NCI-H2227 treated with DMSO at 0.1 percent for 48 hours (cell line): ENCODE results near the gene SDF2.

Experiments used
- DNase-seq: peaks from one replicate; lab custom pipeline; 2025; lab: John Stamatoyannopoulos, UW

Gene SDF2, protein sequence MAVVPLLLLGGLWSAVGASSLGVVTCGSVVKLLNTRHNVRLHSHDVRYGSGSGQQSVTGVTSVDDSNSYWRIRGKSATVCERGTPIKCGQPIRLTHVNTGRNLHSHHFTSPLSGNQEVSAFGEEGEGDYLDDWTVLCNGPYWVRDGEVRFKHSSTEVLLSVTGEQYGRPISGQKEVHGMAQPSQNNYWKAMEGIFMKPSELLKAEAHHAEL

DNA sequence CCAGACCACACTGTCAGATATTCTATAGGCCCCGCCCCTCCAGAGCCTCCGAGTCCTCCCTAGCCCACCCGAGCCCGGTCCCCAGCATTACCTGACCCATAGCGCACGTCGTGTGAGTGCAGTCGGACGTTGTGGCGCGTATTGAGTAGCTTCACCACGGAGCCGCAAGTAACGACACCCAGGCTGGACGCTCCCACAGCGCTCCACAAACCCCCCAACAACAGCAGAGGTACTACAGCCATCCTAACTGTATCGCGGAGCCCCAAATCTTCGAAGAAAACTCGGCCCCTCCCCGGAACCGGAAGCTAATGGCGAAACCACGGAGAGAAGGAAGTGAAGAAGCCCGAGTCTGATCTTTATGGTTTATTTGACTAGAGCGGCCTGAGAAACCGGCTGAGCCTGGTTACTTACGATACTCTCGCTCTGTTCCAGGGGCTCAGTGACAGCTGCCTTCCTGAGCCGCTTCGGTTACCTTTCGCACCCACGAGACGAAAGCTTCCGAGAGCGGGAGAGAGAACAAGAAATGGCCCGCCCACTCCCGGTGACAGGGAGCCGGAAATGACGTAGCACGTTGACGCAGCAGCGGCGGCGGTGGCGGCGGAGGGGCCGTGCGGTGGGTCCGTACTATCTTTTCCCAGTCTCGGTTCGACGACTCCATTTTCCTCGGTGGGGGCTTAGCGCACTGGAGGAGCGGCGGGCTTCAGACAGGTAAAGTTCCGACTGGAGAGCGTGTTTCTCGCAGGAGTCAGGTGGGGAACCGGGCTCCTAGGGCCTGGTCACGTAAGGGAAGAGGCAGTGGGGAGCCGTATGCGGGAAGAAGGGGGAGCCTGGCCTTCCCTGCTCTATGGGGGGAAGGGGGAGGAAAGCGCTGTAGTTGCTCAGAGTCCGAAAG lies at the start of gene SDF2, which contains the start of gene SUPT6H:
Gene SDF2 (minus strand): TSS at position 272 of the 892 bp plus-strand sequence. CDS start 30 bp downstream, at position 242.
Gene SUPT6H (plus strand): TSS at position 571 of the 892 bp plus-strand sequence. CDS start 11,197 bp downstream, outside the sequence.
- peak; percentile 93 for DNase-seq

DNA sequence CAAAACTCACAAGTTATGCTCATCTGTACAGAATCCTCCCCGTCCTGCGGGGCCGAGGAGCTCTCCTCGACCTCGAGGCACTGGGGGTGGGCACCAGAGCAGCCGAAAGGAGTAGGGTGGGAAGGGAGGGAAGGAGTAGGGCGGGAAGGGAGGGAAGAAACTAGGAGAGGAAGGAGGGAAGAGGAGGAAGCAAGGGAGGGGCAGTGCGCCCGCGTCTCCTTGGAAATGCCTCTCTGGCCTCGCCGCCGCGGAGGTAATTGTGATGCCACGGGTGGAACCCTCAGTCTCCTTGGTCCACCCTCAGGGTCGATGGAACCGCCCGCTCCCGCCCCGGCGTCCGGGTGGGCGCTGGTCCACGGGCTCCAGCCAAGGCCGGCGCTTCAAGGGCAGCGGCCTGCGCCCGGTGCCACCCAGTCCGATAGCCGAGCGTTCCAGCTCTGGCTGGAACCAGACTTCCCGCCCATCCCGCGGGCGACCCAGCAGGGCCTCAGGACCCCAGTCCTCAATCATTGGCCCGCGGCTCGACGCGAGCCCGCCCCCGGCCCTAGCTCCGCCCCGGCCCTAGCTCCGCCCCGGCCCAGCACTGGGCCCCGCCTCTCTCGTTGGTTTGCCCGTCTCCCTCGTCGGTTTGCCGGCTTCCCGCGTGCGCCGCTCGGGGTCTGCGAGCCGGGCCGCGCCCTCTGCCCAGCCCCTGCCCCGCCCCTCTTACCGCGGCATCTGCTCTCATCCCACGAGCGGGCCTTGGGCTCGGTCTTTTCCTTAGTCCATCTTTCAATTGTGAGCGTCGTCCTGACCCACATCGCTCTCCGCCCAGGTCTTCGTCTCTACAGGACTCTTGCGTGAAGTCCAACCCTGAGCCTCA lies 49.4 kb upstream of the SDF2 start:
- peak; percentile 79 for DNase-seq

DNA sequence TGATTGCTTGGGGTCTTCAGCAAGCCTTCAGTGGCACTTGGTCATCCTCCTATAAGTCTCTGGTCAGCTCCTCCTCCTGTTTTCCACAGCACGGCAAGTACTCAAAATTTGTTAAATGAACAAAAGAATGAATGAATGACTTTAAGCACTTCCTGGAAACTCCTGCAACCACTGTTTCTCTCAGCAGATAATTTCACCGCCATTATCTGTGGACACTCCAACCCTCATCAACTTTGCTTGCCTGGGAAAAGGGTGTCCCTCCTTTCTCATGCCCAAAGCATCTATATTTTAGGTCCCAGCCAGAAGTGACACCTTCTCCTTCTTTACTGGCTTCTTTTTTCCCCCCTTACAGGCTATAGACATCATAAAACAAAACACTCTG lies 45.6 kb upstream of the SDF2 start:
- DNase-seq, result no peak

DNA sequence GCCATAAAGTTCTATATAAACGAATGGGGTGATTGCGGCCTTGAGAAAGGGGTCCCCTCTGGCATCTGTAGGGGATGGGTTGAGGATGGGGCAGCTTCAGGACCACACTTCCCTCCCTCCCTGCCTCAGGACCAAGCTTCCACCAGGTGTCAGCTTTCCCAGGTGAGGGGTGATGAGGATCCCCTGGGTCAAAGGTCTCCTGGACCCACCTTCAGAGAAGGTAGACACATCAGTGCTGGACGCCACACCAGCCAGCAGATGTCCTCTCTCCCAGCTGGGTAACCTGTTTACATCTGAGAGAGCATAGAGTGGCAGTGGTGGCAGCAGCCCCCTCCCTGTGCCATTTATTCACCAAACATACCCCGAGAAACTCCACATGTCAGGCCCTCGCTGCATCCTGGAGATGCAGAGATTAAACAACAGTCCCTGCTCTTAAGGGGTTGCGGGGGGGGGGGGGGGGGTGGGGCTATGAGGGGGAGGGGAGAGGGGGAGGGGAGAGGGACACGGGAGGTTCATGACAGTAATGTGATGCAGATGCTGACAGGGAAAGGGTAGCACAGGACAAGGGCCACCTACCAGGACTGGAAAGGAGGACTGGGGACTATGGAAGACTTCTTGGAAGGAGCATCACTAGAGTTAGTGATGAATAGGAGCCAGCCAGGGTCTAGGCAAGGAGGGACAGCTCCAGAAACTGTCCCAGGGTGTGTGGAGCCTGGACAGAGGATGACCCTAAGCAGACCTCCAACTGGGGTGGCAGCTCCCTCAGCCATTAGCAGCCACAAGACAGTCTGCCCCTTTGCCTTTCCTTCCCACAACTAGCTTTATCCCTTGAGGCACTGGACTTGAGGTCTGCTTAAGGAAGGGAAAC lies 45.0 kb upstream of the SDF2 start:
- no peak for DNase-seq

DNA sequence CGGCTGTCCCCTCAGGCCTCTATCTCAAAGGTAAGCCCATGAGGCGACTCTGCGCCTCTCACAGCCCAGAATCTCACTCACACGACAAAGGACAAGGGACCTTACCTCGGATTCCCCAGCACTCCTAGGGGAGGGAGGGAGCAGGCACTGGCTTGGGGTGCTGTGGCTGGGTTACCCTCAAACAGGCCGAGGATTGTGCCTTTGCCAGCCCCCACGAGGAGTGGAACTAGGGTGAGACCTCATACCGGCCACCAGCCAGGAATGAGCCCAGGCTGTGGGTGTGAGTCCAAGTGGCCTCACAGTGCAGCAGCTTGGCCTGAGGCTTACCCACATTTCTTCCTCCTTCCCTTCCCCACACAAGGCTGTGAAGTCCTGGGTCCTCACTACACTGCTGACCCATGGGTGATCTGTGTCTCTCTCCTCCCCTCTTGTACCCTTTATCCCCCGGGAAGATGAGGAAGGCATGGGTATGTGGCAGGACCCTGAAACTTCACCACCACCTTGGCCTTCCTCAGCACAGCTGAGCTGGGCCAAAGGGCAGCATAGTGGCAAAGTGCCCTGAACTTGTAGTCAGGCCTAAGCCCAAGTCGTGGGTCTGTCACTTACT lies 44.1 kb upstream of the SDF2 start:
- DNase-seq, result no peak

DNA sequence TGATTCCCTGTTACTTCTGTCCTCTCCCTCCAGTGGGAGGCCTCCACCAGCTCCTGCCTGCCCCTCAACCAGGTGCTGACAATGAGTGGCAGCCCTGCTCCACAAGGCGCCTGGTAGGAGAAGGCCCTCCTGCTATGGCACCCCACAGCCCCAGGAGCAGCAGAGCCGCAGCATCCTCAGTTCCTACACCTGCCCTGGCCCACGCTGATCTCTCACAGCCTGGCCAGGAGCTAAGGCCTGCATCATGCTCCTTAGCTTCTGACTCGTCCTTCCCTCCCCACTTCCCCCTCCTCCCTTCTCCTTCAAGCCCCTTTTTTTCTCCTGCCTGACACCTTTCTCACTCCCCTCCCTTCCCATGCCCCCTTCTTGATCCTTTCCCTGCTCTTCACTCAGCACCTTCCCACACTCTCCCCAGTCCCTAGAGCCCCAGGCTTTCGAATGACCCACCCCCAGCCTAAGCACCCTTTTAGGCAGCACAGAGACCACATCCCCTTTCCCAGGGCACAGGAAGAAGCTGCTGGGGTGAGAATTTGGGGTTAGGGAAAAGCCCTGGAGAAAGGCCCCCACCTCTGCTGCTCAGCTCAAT lies 43.5 kb upstream of the SDF2 start:
- DNase-seq, result no peak

DNA sequence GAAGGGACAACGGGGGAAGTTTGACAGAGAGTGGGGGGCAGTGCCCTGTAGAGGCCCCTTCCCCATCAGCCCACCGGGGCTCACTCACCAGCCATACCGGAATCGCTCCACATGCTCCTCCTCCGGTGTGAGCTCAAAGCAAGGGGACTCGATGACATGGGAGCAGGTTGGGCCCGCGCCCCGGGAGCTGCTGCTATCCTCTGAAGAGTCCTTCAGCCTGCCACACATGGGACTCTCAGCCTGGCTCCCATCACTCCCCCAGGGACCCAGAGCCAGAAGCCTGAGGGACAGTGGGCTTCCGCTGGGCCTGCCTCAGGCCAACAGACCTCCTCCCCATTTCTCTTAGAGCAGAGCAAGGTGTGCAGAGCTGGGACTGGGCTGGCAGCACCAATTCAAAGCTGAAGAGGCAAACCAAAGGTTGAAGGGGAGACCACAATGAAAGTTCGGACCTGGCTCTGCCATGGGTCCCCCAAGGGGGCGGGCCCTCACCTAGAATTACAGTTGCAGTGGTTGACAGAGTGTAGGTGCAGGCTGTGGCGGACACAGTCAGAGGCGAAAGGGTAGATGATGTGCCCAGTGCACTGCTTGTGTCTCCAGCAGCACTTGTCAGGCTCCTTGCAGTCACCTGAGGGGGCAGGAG lies 42.6 kb upstream of the SDF2 start:
- no peak for DNase-seq

DNA sequence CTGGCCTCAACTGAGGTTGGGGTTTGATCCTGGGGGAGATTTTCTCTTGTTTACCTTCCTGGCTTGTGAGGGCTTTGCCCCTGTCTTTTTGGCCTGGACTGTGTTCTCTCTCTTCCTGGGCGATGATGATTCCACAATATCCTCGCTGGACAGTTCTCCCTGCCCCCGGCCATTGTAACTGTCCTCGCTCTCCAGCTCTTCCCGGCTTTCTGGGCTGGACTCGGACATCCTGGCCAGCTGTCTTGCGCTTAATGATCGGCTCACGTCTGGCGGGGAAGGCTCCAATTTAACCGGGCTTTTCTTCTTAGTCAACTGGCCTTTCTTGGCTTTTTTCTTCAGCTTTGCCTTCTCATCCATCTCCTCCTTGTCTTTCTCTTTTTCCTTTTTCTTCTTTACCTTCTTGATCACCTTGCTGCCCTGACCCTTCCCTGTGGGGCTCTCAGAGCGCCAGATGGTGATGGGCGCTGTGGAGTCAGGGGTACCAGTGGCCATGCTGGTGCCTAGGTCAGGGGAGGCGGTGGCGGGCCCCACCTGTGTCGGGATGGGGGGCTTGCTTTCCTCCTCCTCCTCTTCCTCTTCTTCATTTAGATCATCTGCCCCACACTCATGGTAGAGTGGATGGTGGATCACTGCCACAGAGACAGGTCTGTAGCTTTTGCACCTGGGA lies 42.0 kb upstream of the SDF2 start:
- no peak for DNase-seq

DNA sequence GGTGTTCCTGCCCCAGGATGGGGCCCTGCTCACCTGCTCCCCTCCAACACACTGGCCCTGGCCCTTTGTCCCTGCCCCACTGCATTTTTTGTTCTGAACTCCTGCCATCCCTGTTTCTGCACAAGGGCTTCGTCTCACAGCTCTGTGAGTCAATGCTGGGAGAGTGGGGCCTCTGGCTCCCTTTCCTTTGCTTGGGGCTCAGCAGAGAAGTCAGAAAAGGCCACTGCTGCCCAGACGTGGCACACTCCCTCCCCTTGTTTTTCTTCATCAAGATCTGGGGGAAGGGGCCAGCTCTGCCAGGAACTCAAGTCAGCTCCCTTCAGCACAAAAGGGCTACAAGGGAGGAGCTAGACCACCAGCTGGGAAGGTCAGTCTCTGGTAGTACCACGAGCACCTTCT lies 41.0 kb upstream of the SDF2 start:
- DNase-seq, result no peak

DNA sequence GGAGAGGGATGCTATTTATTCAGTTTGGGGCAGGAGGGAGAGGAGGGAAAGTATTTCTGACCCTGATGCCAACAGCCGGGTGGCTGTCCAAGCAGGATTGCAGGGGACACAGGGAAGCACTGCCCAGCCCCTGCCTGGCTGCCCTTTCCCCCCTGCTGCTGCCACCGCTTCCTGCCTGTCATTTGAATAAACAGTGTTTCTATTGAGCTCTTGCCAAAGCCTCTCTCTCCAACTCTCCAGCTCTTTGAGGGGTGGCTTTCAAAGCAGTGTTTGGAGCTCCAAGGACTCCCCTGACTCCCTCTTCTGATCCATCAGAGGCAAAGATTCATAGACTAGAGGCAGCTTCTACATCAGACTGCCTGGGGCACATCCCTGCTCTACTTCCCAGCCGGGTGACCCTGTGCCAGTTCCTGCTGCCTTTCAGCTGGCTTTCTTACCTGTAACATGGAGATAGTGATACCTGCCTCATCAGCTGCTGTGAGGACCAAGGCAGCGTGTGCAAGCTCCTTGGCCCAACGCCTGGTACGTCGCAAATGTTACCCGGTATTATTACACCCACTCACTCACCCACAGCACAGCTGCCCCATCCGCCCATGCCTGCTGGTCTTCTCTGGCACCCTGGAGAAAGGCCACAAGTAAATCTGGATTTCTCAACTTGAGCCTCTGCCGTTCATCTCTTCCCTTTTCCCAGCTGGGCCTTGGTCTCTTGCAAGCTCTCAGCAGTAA lies 40.5 kb upstream of the SDF2 start:
- DNase-seq, result no peak

DNA sequence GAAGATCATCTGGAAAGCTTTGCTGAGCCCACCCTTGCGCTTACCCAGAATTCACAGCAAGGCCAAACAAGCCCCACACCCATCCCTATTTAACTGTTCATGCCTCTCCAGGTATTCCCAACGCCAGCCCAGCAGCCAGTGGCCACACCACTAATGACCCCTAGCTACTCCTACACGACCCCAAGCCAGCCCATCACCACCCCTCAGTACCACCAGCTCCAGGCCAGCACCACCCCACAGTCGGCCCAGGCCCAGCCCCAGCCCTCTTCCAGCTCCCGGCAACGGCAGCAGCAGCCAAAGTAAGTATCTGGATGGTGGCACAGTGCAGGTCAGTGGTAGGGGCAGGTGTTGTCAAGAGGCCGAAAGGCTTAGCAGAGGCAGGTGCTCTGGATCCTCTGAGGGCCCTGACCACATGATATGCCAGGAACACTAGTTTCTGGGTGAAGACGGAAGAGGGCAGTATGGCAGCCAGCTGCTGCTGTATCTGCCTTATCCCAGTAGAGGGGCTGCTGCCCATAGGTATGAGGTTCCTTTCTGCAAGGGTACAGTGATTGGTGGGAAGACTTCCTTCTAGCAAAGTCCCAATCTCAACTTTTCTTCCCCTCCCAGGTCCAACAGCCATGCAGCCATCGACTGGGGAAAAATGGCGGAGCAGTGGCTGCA lies 39.3 kb upstream of the SDF2 start:
- DNase-seq, result no peak

DNA sequence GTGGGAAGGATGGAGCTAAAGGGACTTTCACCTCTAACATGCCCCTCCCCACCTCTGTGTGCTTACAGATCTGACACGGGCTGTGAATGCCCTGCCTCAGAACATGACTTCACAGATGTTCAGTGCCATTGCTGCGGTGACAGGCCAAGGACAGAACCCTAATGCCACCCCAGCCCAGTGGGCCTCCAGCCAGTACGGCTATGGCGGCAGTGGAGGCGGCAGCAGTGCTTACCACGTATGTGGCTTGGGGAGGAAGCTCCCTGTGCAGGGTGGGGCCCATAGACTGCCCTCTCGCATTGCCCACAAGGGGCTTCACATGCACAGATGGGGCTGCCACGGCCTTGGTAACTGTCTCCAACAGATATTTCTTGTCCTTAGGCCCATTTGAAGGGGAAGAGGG lies 38.6 kb upstream of the SDF2 start:
- no peak for DNase-seq

DNA sequence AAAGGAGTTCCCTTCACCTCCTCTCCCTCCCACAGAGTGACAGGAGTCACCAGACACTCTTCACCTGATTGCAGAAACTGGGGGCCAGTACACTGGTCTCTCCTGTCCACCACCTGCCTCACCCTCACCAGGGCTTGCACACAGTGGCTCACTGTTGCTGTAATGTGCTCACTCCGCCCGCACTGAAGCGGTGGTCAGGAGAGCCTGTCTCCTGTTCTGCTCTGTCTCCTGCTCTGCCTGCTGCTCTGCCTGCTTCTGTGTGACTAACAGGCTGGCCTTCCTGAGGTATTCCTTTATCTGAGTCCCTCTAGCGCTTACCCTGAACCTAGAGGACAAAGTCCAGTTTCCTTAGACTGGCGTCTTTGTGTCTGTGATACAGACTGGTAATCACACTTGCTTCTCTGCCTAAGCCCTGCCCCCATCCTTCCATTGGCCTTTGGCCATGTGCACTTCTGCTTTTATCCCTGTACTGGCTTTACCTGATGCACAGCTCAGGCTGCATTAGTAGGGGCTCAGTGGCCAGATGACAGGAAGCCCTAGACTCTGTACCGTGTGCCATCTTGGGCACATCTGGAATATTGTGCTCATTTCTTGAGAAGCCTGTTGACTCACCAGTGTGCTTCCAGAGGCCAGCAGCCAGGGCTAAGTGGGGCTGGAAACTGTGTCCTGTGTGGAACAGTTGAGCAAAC lies 36.7 kb upstream of the SDF2 start:
- no peak for DNase-seq

DNA sequence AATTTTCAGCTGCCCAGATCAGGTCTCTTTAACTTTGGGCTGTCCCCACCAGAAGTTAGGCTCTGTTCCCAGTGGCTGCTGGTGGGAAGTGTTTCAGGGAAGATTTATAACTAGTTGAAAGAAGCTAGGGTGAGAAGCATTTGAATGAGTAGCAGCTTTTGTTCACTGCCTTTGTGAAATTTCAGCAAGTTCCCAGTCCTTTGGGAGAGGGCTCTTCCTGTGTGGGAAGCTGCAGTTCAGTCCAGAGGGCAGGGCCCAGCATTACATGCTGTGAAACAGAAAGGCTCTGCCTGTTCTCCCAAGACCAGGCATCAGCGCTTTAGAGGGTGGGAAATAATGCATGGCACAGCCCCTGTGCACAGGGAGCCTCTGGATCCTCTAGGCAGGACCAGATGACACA lies 32.2 kb upstream of the SDF2 start:
- DNase-seq, result no peak

DNA sequence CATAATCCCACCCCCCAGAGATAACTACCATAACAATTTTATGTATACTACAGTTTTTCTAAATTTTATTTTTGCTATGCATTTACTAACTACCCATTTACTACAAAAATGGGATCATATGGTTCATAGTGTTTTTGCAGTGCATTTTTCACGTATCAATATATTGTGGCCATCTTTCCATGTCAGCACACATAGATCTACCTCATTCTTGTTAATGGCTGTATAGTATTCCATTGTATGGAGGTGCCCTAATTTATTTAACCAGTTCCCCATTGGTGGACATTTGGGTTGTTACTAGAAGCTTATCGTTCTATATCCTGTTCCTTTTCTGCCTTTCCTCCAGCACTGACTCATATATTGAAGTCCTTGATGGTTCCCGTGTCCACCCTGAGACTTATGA lies 27.3 kb upstream of the SDF2 start:
- no peak for DNase-seq

DNA sequence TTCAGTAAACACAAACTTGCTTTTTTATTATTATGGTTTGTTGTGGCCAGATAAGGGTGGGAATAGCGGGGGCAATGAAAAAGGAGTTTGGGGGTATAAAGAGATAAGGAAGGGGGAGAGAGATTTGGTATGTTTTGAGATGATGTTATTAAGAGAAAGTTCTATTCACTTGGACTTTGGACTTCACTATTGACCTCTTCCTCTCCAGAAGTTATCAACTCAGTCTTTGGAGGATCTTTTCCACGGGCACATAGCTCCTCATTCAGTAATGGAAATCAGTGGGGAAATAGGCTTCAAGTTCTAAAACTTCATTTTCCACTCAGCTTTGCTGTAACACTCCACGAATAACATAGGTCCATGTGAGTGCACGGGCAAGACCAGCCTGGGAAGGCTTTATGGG lies 26.8 kb upstream of the SDF2 start:
- no peak for DNase-seq

DNA sequence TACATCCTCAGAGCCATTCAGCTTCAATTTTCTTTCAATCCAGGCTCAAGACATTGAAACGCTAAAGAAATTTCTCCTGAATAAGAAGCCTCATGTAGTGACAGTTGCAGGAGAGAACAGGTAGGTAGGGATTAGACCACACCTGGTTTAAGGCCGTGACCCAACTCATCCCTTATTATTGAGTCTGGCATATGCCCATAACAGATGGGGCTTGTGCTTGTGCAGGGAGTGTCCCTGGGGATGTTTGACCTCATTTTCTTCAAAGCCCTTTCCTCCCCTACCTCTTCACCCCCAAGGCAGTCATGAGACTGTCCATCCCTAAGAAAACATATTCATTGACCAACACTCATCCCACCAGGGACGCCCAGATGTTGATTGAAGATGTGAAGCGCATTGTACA lies 24.6 kb upstream of the SDF2 start:
- no peak for DNase-seq

DNA sequence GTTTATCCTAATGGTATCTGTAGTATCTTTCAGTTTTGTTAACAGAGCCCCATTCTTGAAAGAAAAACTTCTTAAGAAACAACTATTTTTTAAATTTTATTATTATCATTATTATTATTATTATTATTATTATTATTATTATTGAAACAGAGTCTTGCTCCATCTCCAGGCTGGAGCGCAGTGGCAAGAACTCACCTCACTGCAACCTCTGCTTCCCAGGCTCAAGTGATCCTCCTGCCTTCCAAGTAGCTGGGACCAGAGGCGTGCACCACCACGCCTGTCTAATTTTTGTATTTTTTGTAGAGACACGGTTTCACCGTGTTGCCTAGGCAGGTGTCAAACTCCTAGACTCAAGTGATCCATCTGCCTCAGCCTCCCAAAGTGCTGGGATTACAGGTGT lies 23.7 kb upstream of the SDF2 start:
- no peak for DNase-seq
